BLaER1 treated with 17β-estradiol and CSF1 and Interleukin-3, amounts not matched to agents 10 nM and 100 nM (cell line): Measurements from ENCODE around the gene BNC2.

Experiments
- H3K27ac ChIP-seq, 11 experiments: shearing (Covaris generic); formaldehyde crosslinking; 2 replicates each; pipeline ENCODE4 v1.8.1; 2022
- H3K27me3 ChIP-seq, 11 experiments: shearing (Covaris generic); formaldehyde crosslinking; 2 replicates each; pipeline ENCODE4 v1.8.1; 2022
- H3K36me3 ChIP-seq, 11 experiments: shearing (Covaris generic); formaldehyde crosslinking; 2 replicates each; pipeline ENCODE4 v1.8.1; 2022
- H3K4me1 ChIP-seq, 10 experiments: shearing (Covaris generic); formaldehyde crosslinking; 2 replicates each; pipeline ENCODE4 v1.8.1; 2022
- H3K4me2 ChIP-seq, 11 experiments: shearing (Covaris generic); formaldehyde crosslinking; 2 replicates each; pipeline ENCODE4 v1.8.1; 2022
- H3K4me3 ChIP-seq, 10 experiments: shearing (Covaris generic); formaldehyde crosslinking; 2 replicates each; pipeline ENCODE4 v1.8.1; 2022
- H3K9ac ChIP-seq, 11 experiments: shearing (Covaris generic); formaldehyde crosslinking; 2 replicates each; pipeline ENCODE4 v1.8.1; 2022
- H3K9me3 ChIP-seq, 11 experiments: shearing (Covaris generic); formaldehyde crosslinking; replicated peaks in 1 of 11; 2 replicates each; pipeline ENCODE4 v1.8.1; 2022
- H4K20me1 ChIP-seq, 11 experiments: shearing (Covaris generic); formaldehyde crosslinking; 2 replicates each; pipeline ENCODE4 v1.8.1; 2022
- Cebpa-rat ChIP-seq, 11 experiments: shearing (Covaris generic); IDR thresholded peaks; 2 replicates each; pipeline ENCODE4 v1.8.1; 2022

The BNC2 gene

DNA sequence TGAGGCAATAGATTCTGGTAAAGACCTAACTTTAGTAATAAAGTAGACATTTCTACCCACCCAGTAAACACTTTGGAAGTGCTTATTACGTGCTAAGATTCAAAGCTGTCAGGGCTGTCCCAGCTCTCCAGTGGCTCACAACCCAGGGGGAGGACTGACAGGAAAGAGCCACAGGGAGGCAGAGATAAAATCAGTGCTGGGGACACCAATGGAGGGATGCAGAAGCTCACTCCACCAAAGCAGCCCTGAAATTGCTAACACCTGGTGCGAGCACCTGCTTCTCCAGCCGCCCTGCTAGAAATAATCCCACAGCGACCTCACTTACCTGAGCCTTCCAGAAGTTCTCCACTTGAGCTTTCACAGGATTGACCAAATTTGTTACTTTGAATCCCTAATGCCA, 501.0 kb downstream of the BNC2 start:
- peaks cover 0 to 13% (median 10%) of the 10 kb centered on the region in 10 experiments; a peak in 14 of 20 replicates for H3K4me1 ChIP-seq
- no peak for TF ChIP-seq Cebpa-rat (IDR thresholded peaks at IDR 0.05)
- no peaks in the 10 kb centered on the region for H3K36me3 ChIP-seq
- no peaks in the 10 kb centered on the region for H3K27me3 ChIP-seq
- no peak overlapping the region for H3K27ac ChIP-seq
- no peaks in the 10 kb centered on the region for H4K20me1 ChIP-seq
- peaks cover 0 to 19% (median 0%) of the 10 kb centered on the region in 11 experiments; a peak in 7 of 22 replicates for H3K9me3 ChIP-seq
- H3K4me3 ChIP-seq = no peak overlapping the region
- no peak overlapping the region for H3K9ac ChIP-seq
- H3K4me2 ChIP-seq = no peak overlapping the region

- peaks cover 0 to 13% (median 10%) of the 10 kb centered on the region in 10 experiments; a peak in 14 of 20 replicates for H3K4me1 ChIP-seq
- no peaks in the 10 kb centered on the region for H3K36me3 ChIP-seq
- no peak for TF ChIP-seq Cebpa-rat (IDR thresholded peaks at IDR 0.05)
- H4K20me1 ChIP-seq = no peaks in the 10 kb centered on the region
- H3K4me2 ChIP-seq = no peak overlapping the region
- H3K4me3 ChIP-seq = no peak overlapping the region
- peaks cover 0 to 19% (median 0%) of the 10 kb centered on the region in 11 experiments; a peak in 7 of 22 replicates for H3K9me3 ChIP-seq
- no peak overlapping the region for H3K9ac ChIP-seq
- no peak overlapping the region for H3K27ac ChIP-seq
- no peaks in the 10 kb centered on the region for H3K27me3 ChIP-seq
Observed at GRCh38 chr9:16368237-16369087, 502.0 kb downstream of the BNC2 start.

DNA sequence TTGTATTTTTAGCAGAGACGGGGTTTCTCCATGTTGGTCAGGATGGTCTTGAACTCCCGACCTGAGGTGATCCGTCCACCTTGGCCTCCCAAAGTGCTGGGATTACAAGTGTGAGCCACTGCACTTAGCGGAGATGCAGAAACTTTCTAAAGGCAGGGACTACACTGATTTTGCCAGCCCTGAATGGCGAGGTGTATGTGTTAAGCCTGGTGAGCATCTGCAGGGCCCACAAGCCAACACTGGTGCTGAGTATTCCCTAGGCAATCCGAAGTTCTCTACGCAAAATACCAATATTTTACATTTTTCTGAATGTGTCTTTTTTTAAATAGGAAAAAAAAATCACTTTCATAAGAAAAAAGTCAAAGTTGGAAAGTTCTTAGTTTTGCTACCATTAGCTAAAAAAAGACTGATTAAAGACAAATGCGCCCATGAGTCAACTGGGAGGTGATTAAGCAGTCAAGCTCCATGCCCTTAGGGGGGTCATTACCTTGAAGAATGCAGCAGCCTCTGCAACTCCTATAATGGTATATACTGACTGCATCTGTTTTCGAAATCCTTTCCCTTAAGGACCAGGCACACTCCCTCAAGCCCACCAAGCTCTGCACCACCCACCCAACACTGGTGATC, 502.8 kb downstream of the BNC2 start:
- Histone ChIP-seq H3K27me3 (no peaks in the 10 kb centered on the region), H3K4me2 (no peak overlapping the region), H3K9ac (no peak overlapping the region), H4K20me1 (no peaks in the 10 kb centered on the region), H3K4me1 (peaks cover 0 to 13% (median 10%) of the 10 kb centered on the region in 10 experiments; a peak in 14 of 20 replicates), H3K36me3 (no peaks in the 10 kb centered on the region), H3K27ac (no peak overlapping the region), H3K4me3 (no peak overlapping the region), H3K9me3 (peaks cover 0 to 19% (median 0%) of the 10 kb centered on the region in 11 experiments; a peak in 7 of 22 replicates)
- no peak for TF ChIP-seq Cebpa-rat (IDR thresholded peaks at IDR 0.05)

GRCh38 chr9:16364347-16364746, 506.1 kb downstream of the BNC2 start:
- no peaks in the 10 kb centered on the region for H3K4me1 ChIP-seq
- H3K4me2 ChIP-seq = no peak overlapping the region
- TF ChIP-seq Cebpa-rat (IDR thresholded peaks at IDR 0.05) = no peak
- H3K9me3 ChIP-seq = peaks cover 8 to 34% (median 15%) of the 10 kb centered on the region in 11 experiments
- H3K9ac ChIP-seq = no peak overlapping the region
- no peak overlapping the region for H3K27ac ChIP-seq
- H4K20me1 ChIP-seq = no peaks in the 10 kb centered on the region
- H3K36me3 ChIP-seq = no peaks in the 10 kb centered on the region
- no peak overlapping the region for H3K4me3 ChIP-seq
- H3K27me3 ChIP-seq = no peaks in the 10 kb centered on the region

GRCh38 chr9:16363916-16364315, 506.6 kb downstream of the BNC2 start:
- H3K4me3 ChIP-seq = no peak overlapping the region
- H3K27me3 ChIP-seq = no peaks in the 10 kb centered on the region
- peaks cover 0 to 4% (median 2%) of the 10 kb centered on the region in 10 experiments; a peak in 15 of 20 replicates for H3K4me1 ChIP-seq
- no peaks in the 10 kb centered on the region for H4K20me1 ChIP-seq
- no peak overlapping the region for H3K9ac ChIP-seq
- H3K4me2 ChIP-seq = no peak overlapping the region
- H3K9me3 ChIP-seq = peaks cover 10 to 38% (median 20%) of the 10 kb centered on the region in 11 experiments
- no peak overlapping the region for H3K27ac ChIP-seq
- no peak for TF ChIP-seq Cebpa-rat (IDR thresholded peaks at IDR 0.05)
- H3K36me3 ChIP-seq = no peaks in the 10 kb centered on the region

GRCh38 chr9:16363073-16363781, 507.2 kb downstream of the BNC2 start:
- H3K4me2 ChIP-seq = peak overlapping the region in 1 of 11 experiments; percentile 38; a peak in 1 of 22 replicates
- peaks cover 0 to 11% (median 9%) of the 10 kb centered on the region in 10 experiments; a peak in 17 of 20 replicates for H3K4me1 ChIP-seq
- no peak for TF ChIP-seq Cebpa-rat (IDR thresholded peaks at IDR 0.05)

DNA sequence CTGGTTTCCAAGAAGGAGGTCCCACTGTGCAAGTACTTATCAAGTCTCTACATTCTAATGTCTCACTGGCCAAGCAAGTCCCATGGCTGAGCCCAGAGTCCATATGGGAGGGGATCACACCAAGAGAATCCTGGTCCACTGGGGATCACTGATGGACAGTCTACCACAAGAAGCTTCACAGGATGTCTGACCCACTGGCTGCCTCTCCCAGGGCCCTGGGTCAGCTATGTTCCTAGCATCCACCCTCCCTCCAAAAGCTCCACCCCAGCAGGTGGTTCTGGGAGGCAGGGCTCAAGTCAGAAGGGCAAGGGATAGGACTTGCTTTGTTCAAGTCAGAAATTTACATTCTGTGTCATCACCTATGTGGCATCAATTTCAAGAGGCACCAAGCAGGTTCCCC, 508.5 kb downstream of the BNC2 start:
- Histone ChIP-seq H3K36me3 (no peaks in the 10 kb centered on the region), H3K9ac (no peak overlapping the region), H3K27ac (no peak overlapping the region), H3K27me3 (no peaks in the 10 kb centered on the region), H3K4me1 (peaks cover 0 to 15% (median 13%) of the 10 kb centered on the region in 10 experiments; a peak in 17 of 20 replicates), H3K4me2 (no peak overlapping the region), H4K20me1 (no peaks in the 10 kb centered on the region), H3K9me3 (peaks cover 10 to 48% (median 21%) of the 10 kb centered on the region in 11 experiments), H3K4me3 (no peak overlapping the region)
- TF ChIP-seq Cebpa-rat (IDR thresholded peaks at IDR 0.05) = no peak

More at GRCh38 chr9:16363073-16363781, 507.2 kb downstream of the BNC2 start:
- H3K27me3 ChIP-seq = no peaks in the 10 kb centered on the region
- H3K4me3 ChIP-seq = no peak overlapping the region
- H4K20me1 ChIP-seq = no peaks in the 10 kb centered on the region
- H3K36me3 ChIP-seq = no peaks in the 10 kb centered on the region
- no peak overlapping the region for H3K9ac ChIP-seq
- H3K9me3 ChIP-seq = peaks cover 10 to 45% (median 21%) of the 10 kb centered on the region in 11 experiments
- no peak overlapping the region for H3K27ac ChIP-seq

GRCh38 chr9:16361118-16361517, 509.4 kb downstream of the BNC2 start:
- no peak overlapping the region for H3K27ac ChIP-seq
- peaks cover 0 to 15% (median 13%) of the 10 kb centered on the region in 10 experiments; a peak in 17 of 20 replicates for H3K4me1 ChIP-seq
- no peaks in the 10 kb centered on the region for H3K36me3 ChIP-seq
- H3K27me3 ChIP-seq = no peaks in the 10 kb centered on the region
- H3K9ac ChIP-seq = no peak overlapping the region
- peaks cover 10 to 46% (median 21%) of the 10 kb centered on the region in 11 experiments for H3K9me3 ChIP-seq
- no peak overlapping the region for H3K4me3 ChIP-seq
- no peaks in the 10 kb centered on the region for H4K20me1 ChIP-seq
- no peak overlapping the region for H3K4me2 ChIP-seq
- TF ChIP-seq Cebpa-rat (IDR thresholded peaks at IDR 0.05) = no peak

DNA sequence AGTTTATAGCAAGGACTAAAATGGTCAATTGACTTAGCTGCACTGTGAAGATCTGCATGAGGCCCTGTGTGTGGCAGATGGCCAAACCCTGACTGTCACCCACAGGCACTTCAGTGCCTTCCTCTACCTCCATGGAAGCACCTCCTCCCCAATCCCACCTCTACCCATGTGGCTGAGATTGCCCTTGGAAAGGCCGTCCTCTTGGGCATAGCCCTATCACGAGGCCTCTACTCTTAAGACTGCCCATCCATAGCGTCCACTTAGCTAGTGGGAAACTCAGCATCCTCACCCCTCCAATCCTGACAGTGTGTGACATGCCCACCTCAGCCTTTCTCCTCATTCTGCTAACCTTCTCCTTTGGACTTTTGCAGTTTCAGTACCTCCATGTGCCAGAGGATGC, 510.2 kb downstream of the BNC2 start:
- peaks cover 0 to 15% (median 13%) of the 10 kb centered on the region in 10 experiments; a peak in 17 of 20 replicates for H3K4me1 ChIP-seq
- no peaks in the 10 kb centered on the region for H4K20me1 ChIP-seq
- no peaks in the 10 kb centered on the region for H3K36me3 ChIP-seq
- no peak overlapping the region for H3K4me3 ChIP-seq
- TF ChIP-seq Cebpa-rat (IDR thresholded peaks at IDR 0.05) = no peak
- no peaks in the 10 kb centered on the region for H3K27me3 ChIP-seq
- H3K9me3 ChIP-seq = peaks cover 10 to 38% (median 21%) of the 10 kb centered on the region in 11 experiments
- no peak overlapping the region for H3K27ac ChIP-seq
- H3K4me2 ChIP-seq = no peak overlapping the region
- H3K9ac ChIP-seq = no peak overlapping the region
